Urothelium cell line (cell line): ENCODE data around the gene ANKFN1.

ENCODE experiments used
- DNase-seq: peaks from one replicate; pipeline ENCODE4 v3.0.0; 2011; ENCODE audit warnings: low spot score, mixed read lengths
- FAIRE-seq: peaks from 2 replicates; lab custom pipeline; 2011; peaks lifted over from hg19 to GRCh38; lab: Jason Lieb, UNC

ANKFN1 gene

DNA sequence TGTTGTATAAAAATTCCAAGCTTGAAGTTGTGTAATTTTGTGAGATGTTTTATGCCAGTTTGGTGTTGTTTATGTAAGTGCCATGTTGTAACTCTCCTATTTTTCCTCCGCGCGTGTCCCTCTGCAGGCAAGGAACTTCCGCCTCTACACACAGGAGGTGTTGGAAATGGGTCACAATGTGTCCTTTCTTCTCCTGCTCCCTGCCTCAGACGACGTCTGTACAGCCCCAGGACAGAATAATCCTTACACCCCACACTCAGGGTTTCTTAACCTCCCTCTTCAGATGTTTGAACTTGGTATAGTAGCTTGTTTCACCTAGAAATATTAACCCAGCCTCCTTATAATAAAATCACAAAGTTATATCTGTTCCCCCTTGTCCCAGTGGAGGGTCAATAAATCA is 329.0 kb downstream of the ANKFN1 start:
- DNase-seq (no peak), FAIRE-seq (no peak)

DNA sequence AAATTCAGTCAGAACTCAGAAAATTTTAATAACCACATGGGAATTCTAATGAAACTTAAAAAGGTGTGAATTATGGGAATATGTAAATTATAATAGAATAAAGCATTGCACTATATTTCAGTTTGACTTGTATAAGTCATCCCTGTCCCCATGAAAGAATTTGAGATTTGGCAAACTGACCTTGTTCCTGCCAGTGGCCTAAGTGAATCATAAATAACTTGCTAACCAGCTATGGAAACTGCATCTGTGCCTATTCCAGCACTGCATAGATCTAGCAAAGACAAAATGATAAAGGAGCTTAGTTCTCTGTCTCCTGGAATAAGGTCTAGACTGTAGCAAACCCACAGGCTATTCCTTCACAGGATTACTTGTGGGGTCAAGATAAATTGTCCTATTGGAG is 333.5 kb downstream of the ANKFN1 start:
- FAIRE-seq (no peak), DNase-seq (no peak)

DNA sequence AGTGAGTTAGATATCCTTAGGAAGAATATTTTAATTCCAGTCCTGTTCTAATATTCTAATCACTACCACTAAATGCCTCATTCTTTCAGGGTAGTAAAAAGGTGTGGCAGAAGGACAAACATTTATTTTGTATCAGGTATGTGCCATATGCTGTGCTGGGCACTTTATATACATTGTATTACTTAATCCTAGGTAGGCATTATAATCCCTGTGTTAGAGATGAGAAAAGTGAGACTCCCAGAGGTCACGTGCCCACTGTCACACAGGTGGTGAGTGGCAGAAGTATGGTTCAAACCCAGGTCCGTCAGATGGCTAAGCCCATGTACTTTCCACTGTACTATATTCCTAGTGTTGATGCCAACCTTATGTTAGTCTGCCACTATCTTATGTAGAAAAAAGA is 335.5 kb downstream of the ANKFN1 start:
- DNase-seq (no peak), FAIRE-seq (no peak)

DNA sequence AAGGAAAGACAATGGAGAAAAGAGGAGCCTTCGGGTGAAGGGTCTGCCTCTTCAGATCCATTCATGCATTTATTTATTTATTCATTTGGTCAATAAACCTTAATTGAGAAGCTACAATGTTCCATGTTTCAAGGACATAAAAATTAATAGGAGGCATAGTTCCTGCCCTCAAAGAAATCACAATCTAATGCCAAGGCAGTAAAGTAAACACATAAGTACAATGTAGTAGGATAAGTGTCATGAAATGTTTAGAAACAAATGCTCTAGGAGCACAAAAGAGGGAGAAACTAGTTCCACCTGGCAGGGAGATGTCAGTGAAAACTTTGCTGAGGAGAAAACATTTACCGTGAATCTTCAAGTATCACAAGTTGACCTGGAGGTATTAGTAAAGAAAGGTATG is 336.7 kb downstream of the ANKFN1 start:
- DNase-seq: no peak
- no peak for FAIRE-seq

DNA sequence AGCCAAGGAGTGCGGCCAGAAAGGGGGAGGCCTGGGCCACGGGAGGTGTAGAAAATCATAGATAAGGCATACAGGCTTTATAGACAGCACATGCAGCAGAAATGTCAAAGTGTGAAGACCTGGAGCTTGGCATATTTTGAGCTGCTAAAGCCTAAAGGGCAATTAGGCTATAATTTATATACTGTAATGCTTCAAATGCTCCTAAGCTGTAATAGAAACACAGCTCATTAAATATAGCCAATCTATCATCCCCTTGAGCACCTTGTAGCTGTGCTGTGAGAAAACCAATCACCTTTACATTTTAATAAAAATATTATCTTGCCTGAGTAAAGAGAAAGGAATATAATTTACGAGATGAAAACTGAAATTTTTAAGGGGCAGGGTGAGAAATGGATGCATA is 342.3 kb downstream of the ANKFN1 start:
- FAIRE-seq (no peak), DNase-seq (no peak)

DNA sequence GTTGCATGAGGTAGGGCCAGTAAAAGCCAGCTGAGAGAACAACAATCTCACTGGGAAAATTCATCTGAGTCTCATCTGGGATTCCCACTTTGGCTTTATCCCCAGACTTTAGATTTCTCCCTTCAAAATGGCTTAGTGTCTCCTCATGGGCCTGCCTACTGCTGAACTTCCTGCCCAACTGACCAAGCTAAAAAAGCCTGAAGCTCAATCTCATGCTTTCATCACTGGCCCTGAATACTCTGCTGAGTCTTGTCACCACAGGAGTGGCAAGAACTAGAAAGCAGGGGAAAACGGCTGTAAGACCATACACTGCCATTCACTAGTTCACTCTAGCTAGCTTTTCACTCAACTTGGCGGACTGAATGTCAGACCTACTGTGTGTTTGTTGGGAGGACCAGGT is 343.9 kb downstream of the ANKFN1 start:
- FAIRE-seq (no peak), DNase-seq (no peak)

DNA sequence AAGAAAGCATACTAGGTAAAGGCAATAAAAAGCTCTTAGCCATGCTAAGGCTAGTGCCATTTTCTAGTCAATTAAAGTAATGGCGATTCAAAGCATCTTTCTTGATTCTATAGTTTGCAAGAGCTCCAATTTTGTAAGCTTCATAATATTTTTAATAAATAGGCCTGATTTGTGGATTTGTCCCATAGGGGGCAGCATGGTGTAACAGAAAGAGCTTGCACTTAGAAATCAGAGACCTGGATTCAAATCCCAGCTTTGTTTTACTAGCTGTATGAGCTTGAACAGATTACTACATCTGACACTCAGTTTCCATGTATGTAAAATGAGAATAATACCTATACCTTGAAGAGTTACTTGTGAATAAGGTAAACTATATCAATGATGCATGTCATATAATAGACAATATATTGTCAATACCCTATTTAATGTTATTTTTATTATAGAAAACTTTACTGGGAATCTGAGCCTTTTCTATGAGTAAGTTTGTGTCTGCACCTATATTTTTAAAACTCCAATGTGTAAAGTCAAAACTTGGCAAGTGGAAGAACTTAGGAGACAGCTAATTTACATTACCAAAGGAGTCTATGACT is 346.6 kb downstream of the ANKFN1 start:
- DNase-seq (peak; percentile 26), FAIRE-seq (no peak)

DNA sequence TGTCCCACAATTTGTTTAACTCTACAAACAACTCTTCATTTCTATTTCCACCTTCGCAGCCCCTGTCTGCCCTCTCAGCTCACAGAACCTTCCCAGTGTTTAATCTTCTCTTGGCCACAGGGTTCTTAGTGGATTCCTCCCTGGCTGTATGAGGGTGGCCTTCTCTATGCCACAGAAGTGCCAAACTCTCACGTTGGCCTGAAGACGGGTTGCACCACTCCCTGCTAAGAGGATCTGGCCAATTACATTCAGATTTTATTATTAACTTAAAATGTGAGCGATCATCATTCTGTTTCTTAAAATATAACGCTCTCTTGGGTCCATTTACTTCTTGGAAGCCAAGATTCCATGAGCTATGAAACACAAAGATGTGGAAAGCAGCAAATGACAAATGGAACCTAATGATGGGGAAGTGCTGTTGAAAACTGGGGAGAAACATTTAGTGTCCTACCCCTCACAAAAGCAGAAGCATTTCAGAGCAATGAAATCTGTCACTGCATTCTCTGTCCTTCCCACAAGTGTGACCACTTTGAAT is 348.9 kb downstream of the ANKFN1 start:
- FAIRE-seq: no peak

DNA sequence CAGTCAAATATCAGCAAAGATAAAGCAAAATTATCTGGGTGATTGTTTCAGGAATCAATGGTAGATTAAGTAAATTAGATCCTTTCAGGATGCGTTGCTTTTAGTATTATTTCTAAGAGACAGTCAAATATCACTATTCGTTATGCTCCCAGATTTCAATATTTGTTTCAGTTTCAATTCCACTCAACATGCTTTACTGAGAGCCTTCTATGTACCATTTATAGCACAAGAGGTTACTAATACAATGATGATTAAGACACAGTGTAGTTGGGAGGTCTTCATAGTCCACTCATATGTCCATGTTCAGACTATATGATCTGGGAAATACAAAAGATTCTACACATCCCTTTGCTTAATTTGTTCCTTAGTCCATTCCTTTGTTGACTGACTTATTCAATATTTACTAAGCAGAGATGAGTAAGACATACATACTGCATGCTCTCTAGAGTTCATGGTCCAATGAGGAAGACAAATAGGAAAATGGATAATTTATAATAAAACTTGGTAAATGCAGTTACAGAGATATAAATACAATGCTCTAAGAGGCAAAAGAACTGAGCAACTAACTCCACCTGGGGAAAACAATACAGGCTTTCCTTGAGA is 352.0 kb downstream of the ANKFN1 start:
- DNase-seq: no peak
- no peak for FAIRE-seq

More for the DNA sequence above, 348.9 kb downstream of the ANKFN1 start:
- DNase-seq: no peak

DNA sequence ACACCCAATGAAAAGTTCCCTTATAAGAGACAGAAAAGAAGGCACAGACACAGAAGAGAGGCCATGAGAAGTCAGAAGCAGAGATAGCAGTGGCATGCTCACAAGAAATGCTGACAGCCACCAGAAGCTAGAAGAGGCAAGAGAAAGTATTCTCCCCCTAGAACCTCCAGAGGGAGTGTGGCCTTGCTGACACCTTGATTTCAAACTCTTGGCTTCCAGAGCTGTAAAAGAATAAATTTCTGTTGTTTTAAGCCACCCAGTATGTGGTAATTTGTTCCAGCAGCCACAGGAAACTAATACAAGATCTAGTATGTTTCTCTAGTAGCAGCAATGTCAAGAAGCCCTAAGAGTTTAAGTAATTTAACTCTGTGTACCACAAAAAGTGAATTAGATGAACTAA is 353.1 kb downstream of the ANKFN1 start:
- DNase-seq (no peak), FAIRE-seq (no peak)

DNA sequence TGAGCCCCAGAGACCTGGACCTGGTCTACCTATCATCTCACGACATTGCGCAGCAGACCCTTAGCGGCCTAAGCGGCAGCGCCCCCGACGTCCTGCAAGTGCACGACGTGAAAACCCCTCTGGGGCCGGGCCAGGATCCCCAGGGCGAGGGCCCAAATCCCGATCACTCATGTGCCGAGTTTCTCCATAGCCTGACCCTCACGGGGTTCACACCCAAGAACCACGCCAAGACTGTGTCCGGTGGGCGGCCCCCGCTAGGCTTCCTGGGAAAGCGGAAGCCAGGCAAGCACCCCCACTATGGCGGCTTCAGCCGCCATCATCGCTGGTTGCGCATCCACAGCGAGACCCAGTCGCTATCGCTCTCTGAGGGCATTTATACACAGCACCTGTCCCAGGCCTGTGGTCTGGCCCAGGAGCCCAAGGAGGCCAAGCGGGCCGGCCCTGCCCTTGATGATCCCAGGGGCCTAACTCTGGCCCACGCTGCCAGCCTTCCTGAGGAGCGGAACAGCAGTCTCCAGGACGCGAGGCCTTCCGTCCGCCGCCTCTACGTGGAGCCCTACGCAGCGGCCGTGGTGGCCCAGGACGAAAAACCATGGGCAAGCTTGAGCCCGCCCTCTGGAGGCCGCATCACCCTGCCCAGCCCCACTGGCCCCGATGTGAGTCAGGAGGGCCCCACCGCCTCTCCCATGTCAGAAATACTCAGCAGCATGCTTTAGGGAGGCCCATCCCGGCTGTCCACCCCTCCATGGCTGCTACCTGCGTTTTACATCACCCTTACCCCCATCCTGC is 357.5 kb downstream of the ANKFN1 start:
- FAIRE-seq (no peak), DNase-seq (no peak)

DNA sequence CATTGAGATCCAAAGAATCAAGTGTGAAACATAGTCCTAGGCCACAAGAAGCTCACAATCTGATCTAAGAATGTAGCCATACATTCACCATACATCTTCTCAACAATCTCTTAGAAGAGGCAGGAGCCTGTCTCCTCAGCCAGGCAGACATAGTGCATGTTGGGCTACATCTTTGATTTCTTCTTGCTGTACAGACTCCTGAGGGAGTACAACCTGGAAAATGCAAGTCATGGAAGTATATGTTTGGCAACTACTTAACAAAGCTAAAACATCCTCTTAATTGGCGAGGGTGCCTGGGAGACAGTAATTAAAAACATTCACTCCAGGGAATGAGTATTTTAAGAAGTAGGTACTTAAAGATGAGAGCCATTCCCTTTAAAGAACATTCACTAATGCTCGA is 361.0 kb downstream of the ANKFN1 start:
- FAIRE-seq (no peak), DNase-seq (no peak)

DNA sequence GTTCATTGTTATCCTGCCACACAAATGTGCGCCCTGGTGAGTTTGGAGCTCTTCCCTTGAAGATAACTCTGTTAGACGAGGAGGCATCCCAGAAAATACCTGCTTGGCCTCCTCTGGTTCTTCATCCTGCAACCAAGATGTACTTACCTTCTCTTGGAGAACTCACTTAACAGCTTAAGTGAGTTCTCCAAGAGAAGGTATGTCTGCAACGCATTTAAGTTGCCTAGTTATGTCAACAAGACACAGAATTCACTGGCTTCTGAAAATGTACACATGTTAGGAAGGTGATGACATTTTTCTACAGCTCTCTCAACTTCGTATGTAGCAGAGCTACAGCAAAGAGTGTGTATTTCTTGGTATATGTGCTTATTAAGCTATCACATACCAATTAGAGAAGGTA is 361.6 kb downstream of the ANKFN1 start:
- no peak for FAIRE-seq
- DNase-seq: no peak

DNA sequence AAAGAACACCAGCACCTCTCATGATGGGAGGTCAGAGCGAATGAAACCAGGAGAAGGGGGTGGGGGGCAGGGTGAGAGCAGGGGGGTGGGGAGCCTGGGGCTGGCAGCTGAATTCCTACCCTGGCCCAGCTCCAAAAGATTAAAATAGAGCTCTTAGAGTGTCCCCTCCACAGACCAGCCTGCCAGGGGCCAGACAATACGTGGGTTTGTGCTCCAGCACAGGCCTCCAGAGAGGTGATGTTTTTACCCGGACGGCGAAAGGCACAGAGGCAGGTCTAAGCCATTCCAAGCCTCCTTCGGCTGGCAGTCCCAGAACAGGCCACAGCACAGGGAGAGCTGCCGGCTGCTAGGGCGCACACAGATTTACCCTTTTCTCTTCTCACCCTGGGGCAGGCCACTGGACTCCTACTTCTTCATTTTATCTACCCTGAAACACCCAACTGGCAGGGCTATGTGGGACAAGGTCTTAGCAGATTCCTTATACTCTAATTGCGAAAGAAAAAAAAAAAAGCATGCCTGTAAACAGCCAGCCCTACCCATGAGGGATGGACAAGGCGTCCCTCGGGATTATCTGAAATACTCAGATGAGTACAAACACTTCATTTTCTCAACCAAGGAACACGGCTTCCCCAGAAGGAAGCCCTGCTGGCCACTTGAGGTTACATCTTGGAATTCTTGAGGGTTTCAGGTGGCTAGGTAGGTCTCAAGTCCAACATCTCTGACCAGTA is 368.3 kb downstream of the ANKFN1 start:
- FAIRE-seq (no peak), DNase-seq (no peak)

DNA sequence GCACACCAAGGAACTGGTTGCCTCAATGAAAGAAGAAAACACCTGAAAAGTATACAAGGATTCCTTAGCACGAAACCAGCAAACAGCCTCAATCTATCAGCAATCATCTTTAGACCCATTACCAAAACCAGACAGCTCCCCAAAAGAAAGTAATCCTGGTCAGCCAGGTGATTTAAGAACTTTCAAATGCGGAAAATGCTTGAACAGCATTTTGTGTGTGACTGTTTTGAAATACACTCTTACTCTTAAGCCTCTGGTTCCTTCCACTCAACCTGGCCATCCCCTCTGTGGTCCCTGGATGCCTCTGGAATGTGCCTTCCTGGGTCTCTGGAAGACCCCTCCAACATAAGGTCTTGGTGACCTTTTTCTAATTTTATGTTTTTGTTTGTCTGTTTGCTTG is 369.8 kb downstream of the ANKFN1 start:
- DNase-seq (no peak), FAIRE-seq (no peak)

DNA sequence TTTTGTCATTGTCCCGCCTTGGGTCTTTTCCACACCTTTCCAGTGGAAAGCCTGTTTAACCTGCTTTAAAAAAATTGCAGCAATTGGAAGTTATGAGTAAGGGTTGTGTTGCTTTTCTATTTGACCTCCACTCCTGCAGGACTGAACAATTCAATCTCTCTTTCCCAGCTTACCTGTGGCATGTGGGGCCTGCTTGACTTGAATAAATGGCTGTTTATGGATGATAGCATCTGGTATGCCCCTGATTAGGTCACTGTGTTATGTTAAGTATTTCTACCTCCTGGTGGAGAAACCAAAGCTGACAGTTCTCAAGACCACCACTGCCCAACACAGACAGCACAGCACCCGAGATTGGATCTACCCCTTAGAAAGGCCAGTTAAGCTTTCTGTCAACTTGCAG is 375.4 kb downstream of the ANKFN1 start:
- no peak for FAIRE-seq

DNA sequence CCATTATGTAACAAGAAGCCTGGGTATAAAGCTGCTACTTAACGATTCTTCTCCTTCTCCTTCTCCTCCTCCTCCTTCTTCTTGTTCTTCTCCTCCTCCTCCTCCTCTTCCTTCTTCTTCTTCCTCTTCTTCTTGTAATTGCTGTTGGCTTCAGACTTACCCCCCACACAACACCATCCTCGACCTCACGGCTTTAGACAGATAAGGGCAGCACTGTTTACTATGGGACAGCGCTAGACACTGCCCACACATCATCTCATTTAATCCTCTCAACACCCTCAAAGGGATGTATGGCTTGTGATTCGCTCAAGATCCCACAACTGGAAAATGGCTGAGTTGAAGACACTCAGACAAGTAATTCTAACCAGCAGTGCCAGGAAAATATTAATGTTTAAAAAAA is 379.7 kb downstream of the ANKFN1 start:
- DNase-seq: no peak
- FAIRE-seq: no peak

More for the DNA sequence above, 375.4 kb downstream of the ANKFN1 start:
- no peak for DNase-seq

DNA sequence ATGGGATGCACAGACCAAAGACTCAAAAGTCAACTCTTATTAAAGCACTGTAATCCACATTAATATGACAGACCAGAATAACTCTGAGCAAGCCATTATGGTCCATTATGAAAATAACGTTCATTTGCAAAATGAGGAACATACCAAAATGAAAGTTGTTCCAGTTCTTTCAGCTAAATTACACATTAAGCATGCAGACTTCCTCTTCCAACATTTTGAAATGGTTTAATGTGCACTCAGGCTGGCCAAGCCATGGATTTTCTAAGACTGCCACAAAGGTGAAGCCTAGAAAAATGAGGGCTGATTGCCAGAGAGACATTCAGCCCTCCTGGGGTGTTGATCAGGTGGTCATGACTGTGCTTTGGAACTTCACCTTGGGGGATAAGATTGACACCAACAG is 383.5 kb downstream of the ANKFN1 start:
- DNase-seq (no peak), FAIRE-seq (no peak)

DNA sequence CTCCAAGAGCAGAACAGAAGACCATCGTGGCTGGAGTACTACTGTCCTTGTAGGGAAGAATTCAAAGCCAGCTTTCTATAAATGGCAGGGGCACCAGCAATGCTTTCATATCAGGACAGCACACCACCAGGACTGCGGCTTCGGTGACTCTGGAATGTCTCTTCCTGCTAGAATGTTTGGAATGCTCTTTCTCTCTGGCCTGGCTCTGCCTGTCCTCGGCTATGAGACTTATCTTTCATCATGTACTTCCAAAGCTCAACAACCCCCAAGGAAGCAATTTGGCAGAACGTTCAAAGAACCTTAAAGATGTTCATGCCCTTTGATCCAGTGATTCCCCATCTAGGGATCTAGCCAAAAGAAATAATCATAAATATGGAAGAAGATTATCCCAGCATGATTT is 387.6 kb downstream of the ANKFN1 start:
- DNase-seq: peak; percentile 67
- no peak for FAIRE-seq

DNA sequence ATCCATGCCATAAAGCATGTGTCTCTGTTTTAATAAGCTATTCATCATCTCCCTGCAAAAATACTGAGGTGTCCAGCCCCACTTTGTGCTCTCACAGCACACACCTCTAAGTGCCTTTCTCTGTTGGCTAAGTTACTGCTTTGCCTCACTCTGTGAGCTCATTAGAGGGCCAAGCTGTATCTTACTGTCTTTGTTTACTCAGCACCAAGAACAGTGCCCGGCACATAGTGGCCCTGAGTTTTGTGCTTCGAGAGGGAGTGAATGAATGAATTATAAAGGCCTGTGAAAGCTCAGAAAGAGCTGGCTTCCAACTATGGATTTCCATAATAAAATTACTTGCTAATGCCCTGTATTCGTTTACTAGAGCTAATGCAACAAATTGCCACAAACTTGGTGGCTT is 390.0 kb downstream of the ANKFN1 start:
- FAIRE-seq (no peak), DNase-seq (no peak)

DNA sequence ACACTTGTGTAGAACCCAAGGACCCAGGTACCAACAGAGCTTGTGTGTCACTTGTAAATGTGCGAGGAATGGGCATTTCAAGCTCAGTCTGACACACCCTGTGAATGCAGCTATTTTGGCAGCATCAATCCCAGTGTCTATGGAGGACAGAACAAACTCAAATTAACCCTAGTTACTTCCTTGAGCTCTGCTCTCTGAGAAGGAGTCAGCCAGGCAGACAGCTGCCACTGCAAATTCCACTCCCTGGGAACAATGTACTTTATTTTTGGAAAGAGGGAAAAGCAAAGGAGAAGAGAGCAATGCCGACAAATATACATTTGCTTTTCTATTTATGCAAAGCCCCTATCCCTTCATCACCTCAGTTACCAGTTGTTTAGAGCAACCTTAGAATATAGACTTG is 391.8 kb downstream of the ANKFN1 start:
- no peak for FAIRE-seq
- DNase-seq: no peak
